Ovary (tissue), 3 donors: Measurements from ENCODE around the gene ABCC3.

Source experiments
- CTCF ChIP-seq, 3 donors: fragments of 450-650 bp in 2 of 3; fragments of 200-600 bp in 1 of 3; IDR thresholded peaks; one replicate each; pipeline versions ENCODE4 v1.5.1 to v1.8.0; 2016 to 2022; ENCODE audit warnings: antibody characterized with exemption in 3 of 3, mild to moderate bottlenecking in 1 of 3
- EP300 ChIP-seq: sonication (generic); formaldehyde crosslinking; IDR thresholded peaks from one replicate; pipeline ENCODE4 v1.6.1; 2017; ENCODE audit warnings: antibody characterized with exemption
- POLR2A ChIP-seq: fragments of 450-650 bp; IDR thresholded peaks from one replicate; pipeline ENCODE4 v1.6.1; 2017; ENCODE audit warnings: antibody characterized with exemption, mild to moderate bottlenecking, moderate library complexity
- donor health status: DM: no; HTN: no; CAD: no.

GRCh38 chr17:50697062-50697461, 62.4 kb downstream of the ABCC3 start:
- no peak for TF ChIP-seq CTCF (IDR thresholded peaks at IDR 0.05)
- TF ChIP-seq POLR2A: no peak
- no peak for TF ChIP-seq EP300
